Gastrocnemius medialis (tissue), 4 donors: ENCODE measurements around the gene SLITRK1. TPM values are rescaled to one million over a fixed set of nuclear protein-coding genes. Genes with fewer than 3 reads are reported as not detected.

Source experiments
- ATAC-seq, 2 donors: fragments of 150-250 bp; one replicate each; pipeline ENCODE4 v1.9.1; 2016
- DNase-seq, 2 donors: peaks; one replicate each; pipeline ENCODE4 v3.0.0-alpha.2; 2019
- H3K27ac ChIP-seq, 4 donors: fragments of 200-600 bp; sonication (generic); 1 replicate in 1 of 4; 2 replicates in 3 of 4; pipeline ENCODE4 v1.5.1; 2016 to 2018; ENCODE audit warnings: mild to moderate bottlenecking in 2 of 4, moderate library complexity in 1 of 4
- H3K27me3 ChIP-seq, 3 donors: fragments of 200-600 bp; sonication (generic) in 2 of 3; 1 replicate in 1 of 3; 2 replicates in 2 of 3; pipeline versions ENCODE4 v1.5.1 to v1.6.0; 2016 to 2019; ENCODE audit warnings: mild to moderate bottlenecking in 1 of 3, moderate library complexity in 1 of 3
- H3K36me3 ChIP-seq, 2 donors: fragments of 200-600 bp; sonication (generic) in 1 of 2; one replicate each; pipeline ENCODE4 v1.5.1; 2017 to 2018
- H3K4me1 ChIP-seq, 2 donors: fragments of 200-600 bp; sonication (generic) in 1 of 2; one replicate each; pipeline ENCODE4 v1.5.1; 2016 to 2017; ENCODE audit warnings: mild to moderate bottlenecking in 2 of 2
- H3K4me3 ChIP-seq, 4 donors: fragments of 200-600 bp; sonication (generic) in 3 of 4; 1 replicate in 1 of 4; 2 replicates in 3 of 4; pipeline ENCODE4 v1.5.1; 2016 to 2019; ENCODE audit warnings: mild to moderate bottlenecking in 2 of 4
- H3K9me3 ChIP-seq, 3 donors: fragments of 200-600 bp; sonication (generic) in 2 of 3; 1 replicate in 1 of 3; 2 replicates in 2 of 3; pipeline ENCODE4 v1.5.1; 2016 to 2019
- CTCF ChIP-seq, 5 experiments: fragments of 450-650 bp in 3 of 5; fragments of 200-600 bp in 2 of 5; sonication (generic) in 2 of 5; IDR thresholded peaks in 4 of 5; conservative IDR thresholded peaks in 1 of 5; 1 replicate in 4 of 5; 2 replicates in 1 of 5; pipeline ENCODE4 v1.5.1; 2016 to 2019; ENCODE audit warnings: antibody characterized with exemption in 5 of 5, mild to moderate bottlenecking in 3 of 5, moderate library complexity in 3 of 5
- POLR2A ChIP-seq, 2 donors: fragments of 450-650 bp; IDR thresholded peaks; one replicate each; pipeline ENCODE4 v1.6.1; 2017; ENCODE audit warnings: antibody characterized with exemption in 2 of 2, mild to moderate bottlenecking in 2 of 2, moderate library complexity in 2 of 2
- in situ Hi-C, 4 donors: fragments of 200-750 bp; cut with MboI; loops; one replicate each; pipeline versions ENCODE4 v1.15.0 to v1.8.0; 2017; ENCODE audit warnings: low sequenced_read_pairs in 4 of 4
- intact Hi-C: fragments of 100-400 bp; cut with DNase I; formaldehyde crosslinking; loops from one replicate; pipeline ENCODE4 v1.15.1; 2023; ENCODE audit warnings: low total_unique reads
- total RNA-seq, 4 donors: library from RNA; depleted of rRNA; stranded (reverse); fragments of >200 nt; gene quantifications; one replicate each; pipeline versions ENCODE4 v1.1.0 to v1.2.3, GENCODE V29; 2016

SLITRK1 gene
- total RNA-seq, 4 donors from 2014 or later: not detected

DNA sequence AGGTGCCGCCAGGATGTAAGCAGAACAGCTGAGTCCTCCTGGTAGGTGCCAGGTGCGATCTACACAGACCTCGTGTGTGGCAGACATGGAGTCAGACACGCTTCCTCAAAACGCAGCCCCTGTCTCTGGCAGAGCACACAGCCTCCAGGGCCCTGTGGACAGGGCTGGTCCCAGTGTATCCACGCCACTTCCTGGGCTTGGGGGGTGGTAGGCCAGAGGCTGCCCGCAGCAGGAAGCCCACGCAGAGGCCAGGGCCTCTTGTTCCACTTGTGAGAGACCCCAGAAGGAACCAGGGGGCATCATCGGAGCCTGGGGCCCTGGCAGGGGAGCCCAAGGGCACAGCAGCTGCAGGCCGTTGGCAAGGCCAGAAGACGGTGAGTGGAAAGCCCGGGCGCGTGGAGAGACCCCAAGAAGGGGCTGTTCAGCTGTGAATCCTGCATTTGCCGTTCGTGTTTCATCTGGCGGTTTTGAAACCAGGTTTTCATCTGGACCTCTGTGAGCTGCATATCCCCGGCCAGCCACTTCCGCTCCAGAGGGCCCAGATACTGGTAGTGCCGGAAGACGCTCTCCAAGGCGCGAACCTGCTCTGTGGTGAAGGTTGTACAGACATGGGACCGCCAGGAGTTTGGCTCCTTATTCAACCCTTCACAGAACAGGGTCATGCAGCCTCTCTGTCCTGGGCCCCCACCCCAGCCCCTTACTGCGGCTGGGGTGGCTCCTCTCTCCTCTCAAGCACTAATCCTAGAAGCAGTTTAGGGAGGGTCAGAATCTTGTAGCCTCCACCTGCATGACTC is 25.1 kb upstream of the SLITRK1 start:
- in situ Hi-C loops (no loop called here), intact Hi-C loops (no loop called here)
- Histone ChIP-seq H3K27me3 (no peaks in the 10 kb centered on the region), H3K27ac (no peak overlapping the region), H3K9me3 (no peaks in the 10 kb centered on the region), H3K4me3 (no peak overlapping the region), H3K36me3 (no peaks in the 10 kb centered on the region), H3K4me1 (no peaks in the 10 kb centered on the region)
- DNase-seq (no peak), ATAC-seq (no peak)
- TF ChIP-seq POLR2A (IDR thresholded peaks at IDR 0.05) (no peak), CTCF (IDR thresholded peaks at IDR 0.05 in 4 of 5, conservative IDR thresholded peaks at IDR 0.05 in 1 of 5) (no peak)

- H3K4me1 ChIP-seq: no peaks in the 10 kb centered on the region
- ATAC-seq: no peak
- in situ Hi-C loops: no loop called here
- DNase-seq: no peak
- TF ChIP-seq POLR2A (IDR thresholded peaks at IDR 0.05) (no peak), CTCF (IDR thresholded peaks at IDR 0.05 in 4 of 5, conservative IDR thresholded peaks at IDR 0.05 in 1 of 5) (no peak)
- H3K9me3 ChIP-seq: no peaks in the 10 kb centered on the region
- no peak overlapping the region for H3K4me3 ChIP-seq
- no peaks in the 10 kb centered on the region for H3K36me3 ChIP-seq
- H3K27me3 ChIP-seq: no peaks in the 10 kb centered on the region
- intact Hi-C loops: no loop called here
- no peak overlapping the region for H3K27ac ChIP-seq
These were observed 24.1 kb upstream of the SLITRK1 start for GRCh38 chr13:83906240-83906820.

GRCh38 chr13:83905641-83906040 is 23.4 kb upstream of the SLITRK1 start:
- Histone ChIP-seq H3K4me1 (no peaks in the 10 kb centered on the region), H3K9me3 (no peaks in the 10 kb centered on the region), H3K36me3 (no peaks in the 10 kb centered on the region), H3K27me3 (no peaks in the 10 kb centered on the region), H3K27ac (no peak overlapping the region), H3K4me3 (no peak overlapping the region)
- in situ Hi-C loops (no loop called here), intact Hi-C loops (no loop called here)
- no peak for TF ChIP-seq POLR2A (IDR thresholded peaks at IDR 0.05)
- no peak for TF ChIP-seq CTCF (IDR thresholded peaks at IDR 0.05 in 4 of 5, conservative IDR thresholded peaks at IDR 0.05 in 1 of 5)
- DNase-seq (no peak), ATAC-seq (no peak)

GRCh38 chr13:83895994-83896580 is 13.8 kb upstream of the SLITRK1 start:
- no peaks in the 10 kb centered on the region for H3K27me3 ChIP-seq
- in situ Hi-C loops: no loop called here
- intact Hi-C loops: no loop called here
- no peak for ATAC-seq
- no peak overlapping the region for H3K27ac ChIP-seq
- no peak overlapping the region for H3K4me3 ChIP-seq
- no peak for DNase-seq
- H3K4me1 ChIP-seq: no peaks in the 10 kb centered on the region
- H3K36me3 ChIP-seq: no peaks in the 10 kb centered on the region
- TF ChIP-seq POLR2A (IDR thresholded peaks at IDR 0.05): no peak
- no peak for TF ChIP-seq CTCF (IDR thresholded peaks at IDR 0.05 in 4 of 5, conservative IDR thresholded peaks at IDR 0.05 in 1 of 5)
- H3K9me3 ChIP-seq: no peaks in the 10 kb centered on the region
